IPS-NIHi11 (cell line): Measurements from ENCODE around the gene HACE1.
A peak's percentile ranks its signal among the peaks of the same experiment; 100 is the strongest.
"Not testable (repeated sequence)": the region's sequence is repeated elsewhere in the genome, so short reads cannot be mapped to it uniquely, and the experiment has no call there.

Source experiments
- DNase-seq: peaks from one replicate; pipeline ENCODE4 v3.0.0; 2012; ENCODE audit warnings: mixed read lengths, low spot score

HACE1 gene

GRCh38 chr6:104859225-104860146, at the start of gene HACE1:
Gene HACE1 (minus strand): TSS chr6:104859919. CDS start chr6:104859642, 277 bp downstream.
- DNase-seq: peak; percentile 96

- no peak for DNase-seq
Measured at GRCh38 chr6:104908888-104909525, 49.3 kb upstream of the HACE1 start.

- DNase-seq: no peak
Measured at GRCh38 chr6:104908031-104908887, 48.5 kb upstream of the HACE1 start.

- not testable (repeated sequence) for DNase-seq
Measured at GRCh38 chr6:104898893-104899292, 39.2 kb upstream of the HACE1 start.

- DNase-seq: no peak
Measured at GRCh38 chr6:104896914-104897313, 37.2 kb upstream of the HACE1 start.

GRCh38 chr6:104888066-104888465, 28.3 kb upstream of the HACE1 start:
- no peak for DNase-seq

GRCh38 chr6:104887350-104887749, 27.6 kb upstream of the HACE1 start:
- peak; percentile 70 for DNase-seq

GRCh38 chr6:104885518-104886043, 25.9 kb upstream of the HACE1 start:
- DNase-seq: no peak

GRCh38 chr6:104884867-104885517, 25.3 kb upstream of the HACE1 start:
- no peak for DNase-seq

GRCh38 chr6:104881964-104882668, 22.4 kb upstream of the HACE1 start:
- no peak for DNase-seq

GRCh38 chr6:104862456-104862855, 2.7 kb upstream of the HACE1 start:
- DNase-seq: no peak

GRCh38 chr6:104860221-104860620, 502 bp upstream of the HACE1 start:
- DNase-seq: no peak

- DNase-seq: no peak
Measured at GRCh38 chr6:104858642-104859041, 1.1 kb downstream of the HACE1 start.

GRCh38 chr6:104855507-104855906, 4.2 kb downstream of the HACE1 start:
- DNase-seq: no peak

GRCh38 chr6:104847721-104848120, 12.0 kb downstream of the HACE1 start:
- DNase-seq: not testable (repeated sequence)

GRCh38 chr6:104843229-104843628, 16.5 kb downstream of the HACE1 start:
- DNase-seq: no peak

GRCh38 chr6:104837158-104837557, 22.6 kb downstream of the HACE1 start:
- DNase-seq: no peak

- not testable (repeated sequence) for DNase-seq
Measured at GRCh38 chr6:104836479-104837020, 23.2 kb downstream of the HACE1 start.

GRCh38 chr6:104835782-104836181, 23.9 kb downstream of the HACE1 start:
- DNase-seq: no peak

GRCh38 chr6:104829183-104829958, 30.3 kb downstream of the HACE1 start:
- no peak for DNase-seq
